Cardiac muscle cell (in vitro differentiated cells and primary cell): ENCODE data around the gene MORN5. TPM values are rescaled to one million over a fixed set of nuclear protein-coding genes. Genes with fewer than 3 reads are reported as not detected.
"Not testable (repeated sequence)": the region's sequence is repeated elsewhere in the genome, so short reads cannot be mapped to it uniquely, and the experiment has no call there.

Experiments used
- DNase-seq, 2 donors: peaks; one replicate each; pipeline versions ENCODE4 v3.0.0 to v3.0.0-alpha.2; 2010 to 2017; ENCODE audit warnings: low read depth in 1 of 2, low spot score in 1 of 2
- H3K27ac ChIP-seq: fragments of 200-600 bp; sonication (generic); 2 replicates; pipeline ENCODE4 v1.5.1; 2016
- H3K27me3 ChIP-seq: fragments of 200-600 bp; sonication (generic); 2 replicates; pipeline ENCODE4 v1.6.0; 2016; ENCODE audit warnings: control low read depth
- H3K36me3 ChIP-seq: fragments of 200-600 bp; sonication (generic); 2 replicates; pipeline ENCODE4 v1.5.1; 2016; ENCODE audit warnings: control low read depth
- H3K4me1 ChIP-seq: fragments of 200-600 bp; sonication (generic); 2 replicates; pipeline ENCODE4 v1.8.1; 2017; ENCODE audit warnings: low read depth, mild to moderate bottlenecking, mixed run types
- H3K4me3 ChIP-seq: fragments of 200-600 bp; sonication (generic); 2 replicates; pipeline ENCODE4 v1.5.1; 2016; ENCODE audit warnings: mild to moderate bottlenecking
- H3K9me3 ChIP-seq: fragments of 200-600 bp; sonication (generic); 2 replicates; pipeline ENCODE4 v1.5.1; 2017; ENCODE audit warnings: low read depth, mild to moderate bottlenecking, control low read depth
- CTCF ChIP-seq: IDR thresholded peaks from 2 replicates; pipeline ENCODE4 v1.5.1; 2012; ENCODE audit warnings: low read depth, mild to moderate bottlenecking, low read length
- polyA plus RNA-seq: library from polyadenylated mRNA; unstranded; fragments of >200 nt; fragmentation: Nextera tagmentation; extraction: Ambion mirVana; gene quantifications from 2 replicates; pipeline ENCODE4 v1.2.1, GENCODE V29; 2016
- total RNA-seq: library from RNA; depleted of rRNA; stranded (reverse); fragments of >200 nt; gene quantifications from 2 replicates; pipeline ENCODE4 v1.2.3, GENCODE V29; 2016

MORN5 gene
- total and polyA plus RNA-seq, 2 experiments from 2014 or later = not detected

GRCh38 chr9:122115176-122116035, 44.3 kb upstream of the MORN5 start:
- no peaks in the 10 kb centered on the region for H3K36me3 ChIP-seq

GRCh38 chr9:122116040-122116439, 43.7 kb upstream of the MORN5 start:
- Histone ChIP-seq H3K27me3 (no peaks in the 10 kb centered on the region), H3K4me1 (no peaks in the 10 kb centered on the region), H3K27ac (no peak overlapping the region), H3K4me3 (no peak overlapping the region), H3K9me3 (no peaks in the 10 kb centered on the region), H3K36me3 (no peaks in the 10 kb centered on the region)
- DNase-seq = no peak
- TF ChIP-seq CTCF = no peak

More at GRCh38 chr9:122115176-122116035, 44.3 kb upstream of the MORN5 start:
- Histone ChIP-seq H3K4me3 (no peak overlapping the region), H3K27me3 (no peaks in the 10 kb centered on the region), H3K4me1 (no peaks in the 10 kb centered on the region), H3K9me3 (no peaks in the 10 kb centered on the region), H3K27ac (no peak overlapping the region)
- TF ChIP-seq CTCF = no peak
- no peak for DNase-seq

DNA sequence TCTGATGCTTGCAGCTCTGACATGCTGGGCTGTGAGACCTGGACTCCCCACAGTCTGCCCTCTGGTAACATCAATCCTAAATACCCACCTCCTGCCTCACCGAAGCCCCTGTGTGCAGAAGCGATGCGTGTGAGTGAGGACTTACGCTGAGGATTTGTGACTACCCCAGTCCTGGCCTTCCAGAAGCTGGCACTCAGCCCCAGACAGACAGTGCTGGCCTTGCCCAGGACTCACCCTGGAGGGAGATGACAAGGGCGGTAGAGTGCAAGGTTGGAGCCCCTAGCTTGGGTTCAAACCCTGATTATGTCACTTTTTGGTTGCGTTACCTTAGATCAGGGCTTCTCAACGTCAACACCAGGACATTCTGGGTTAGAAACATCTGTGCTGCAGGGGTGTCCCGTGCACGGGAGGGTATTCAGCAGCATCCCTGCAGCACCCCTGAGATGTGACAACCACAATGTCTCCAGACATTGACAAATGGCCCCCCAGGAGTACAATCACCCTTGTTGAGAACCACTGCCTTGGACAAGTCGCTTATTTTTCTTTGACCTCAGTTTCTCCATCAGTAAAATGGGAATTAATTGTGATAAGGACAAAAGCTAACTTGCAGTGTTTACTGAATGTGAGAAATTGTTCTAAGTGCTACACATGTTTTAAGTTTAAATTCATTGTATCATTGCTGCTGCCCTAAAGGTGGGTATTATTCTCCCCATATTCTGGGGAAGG, 43.1 kb upstream of the MORN5 start:
- Histone ChIP-seq H3K36me3 (no peaks in the 10 kb centered on the region), H3K9me3 (no peaks in the 10 kb centered on the region), H3K27ac (no peak overlapping the region), H3K27me3 (no peaks in the 10 kb centered on the region), H3K4me3 (no peak overlapping the region), H3K4me1 (no peaks in the 10 kb centered on the region)
- no peak for DNase-seq
- no peak for TF ChIP-seq CTCF

DNA sequence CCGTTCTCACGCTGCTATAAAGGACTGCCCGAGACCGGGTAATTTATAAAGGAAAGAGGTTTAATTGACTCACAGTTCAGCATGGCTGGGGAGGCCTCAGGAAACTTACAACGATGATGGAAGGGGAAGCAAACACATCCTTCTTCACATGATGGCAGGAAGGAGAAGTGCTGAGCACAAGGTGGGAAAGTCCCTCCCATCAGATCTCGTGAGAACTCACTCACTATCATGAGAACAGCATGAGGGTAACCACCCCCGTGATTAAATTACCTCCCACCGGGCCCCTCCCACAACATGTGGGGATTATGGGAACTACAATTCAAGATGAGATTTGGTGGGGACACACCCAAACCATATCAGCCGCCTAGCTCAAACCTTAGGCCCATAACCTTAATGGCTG, 42.5 kb upstream of the MORN5 start:
- not testable (repeated sequence) for H3K36me3 ChIP-seq, DNase-seq, H3K27ac ChIP-seq, H3K4me1 ChIP-seq, H3K27me3 ChIP-seq, H3K9me3 ChIP-seq, H3K4me3 ChIP-seq

DNA sequence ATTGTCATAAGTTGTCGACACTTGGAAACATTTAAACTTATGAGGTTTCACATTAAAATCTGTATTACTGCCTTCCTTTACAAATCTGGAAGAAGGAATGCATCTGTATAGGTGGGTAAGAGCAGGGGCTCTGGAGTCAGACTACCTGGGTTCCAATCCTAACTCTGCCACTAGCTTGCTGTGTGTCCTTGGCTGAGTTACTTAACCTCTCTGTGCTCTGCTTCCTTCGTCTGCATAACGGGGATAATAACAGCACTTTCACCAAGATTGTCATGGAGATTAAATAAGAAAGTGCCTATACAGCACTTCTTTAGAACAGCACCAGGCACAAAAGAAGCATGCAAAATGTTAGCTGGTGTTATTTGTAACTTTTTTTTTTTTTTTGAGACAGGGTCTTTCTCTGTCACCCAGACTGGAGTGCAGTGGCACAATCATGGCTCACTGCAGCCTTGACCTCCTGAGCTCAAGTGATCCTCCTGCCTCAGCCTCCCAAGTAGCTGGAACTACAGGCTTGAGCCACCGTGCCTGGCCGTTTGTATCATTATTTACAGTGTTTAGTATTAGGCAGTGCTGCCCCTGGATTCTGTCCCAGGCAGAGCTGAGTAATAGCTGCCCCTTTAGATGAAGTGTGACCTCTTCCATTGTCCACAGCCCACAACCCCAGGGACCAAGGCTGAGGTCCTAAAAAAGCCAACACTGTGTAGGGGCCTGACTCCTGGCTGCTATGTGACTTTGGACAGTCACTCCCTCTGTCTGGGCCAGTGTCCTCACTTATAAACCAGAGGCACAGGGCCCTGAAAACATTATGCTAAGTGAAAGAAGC, 41.2 kb upstream of the MORN5 start:
- no peak for TF ChIP-seq CTCF
- Histone ChIP-seq H3K27ac (no peak overlapping the region), H3K4me1 (no peaks in the 10 kb centered on the region), H3K36me3 (no peaks in the 10 kb centered on the region), H3K4me3 (no peak overlapping the region), H3K27me3 (no peaks in the 10 kb centered on the region), H3K9me3 (no peaks in the 10 kb centered on the region)
- DNase-seq = no peak
